ENCODE measurements around the gene TCERG1L.

Gene TCERG1L

DNA sequence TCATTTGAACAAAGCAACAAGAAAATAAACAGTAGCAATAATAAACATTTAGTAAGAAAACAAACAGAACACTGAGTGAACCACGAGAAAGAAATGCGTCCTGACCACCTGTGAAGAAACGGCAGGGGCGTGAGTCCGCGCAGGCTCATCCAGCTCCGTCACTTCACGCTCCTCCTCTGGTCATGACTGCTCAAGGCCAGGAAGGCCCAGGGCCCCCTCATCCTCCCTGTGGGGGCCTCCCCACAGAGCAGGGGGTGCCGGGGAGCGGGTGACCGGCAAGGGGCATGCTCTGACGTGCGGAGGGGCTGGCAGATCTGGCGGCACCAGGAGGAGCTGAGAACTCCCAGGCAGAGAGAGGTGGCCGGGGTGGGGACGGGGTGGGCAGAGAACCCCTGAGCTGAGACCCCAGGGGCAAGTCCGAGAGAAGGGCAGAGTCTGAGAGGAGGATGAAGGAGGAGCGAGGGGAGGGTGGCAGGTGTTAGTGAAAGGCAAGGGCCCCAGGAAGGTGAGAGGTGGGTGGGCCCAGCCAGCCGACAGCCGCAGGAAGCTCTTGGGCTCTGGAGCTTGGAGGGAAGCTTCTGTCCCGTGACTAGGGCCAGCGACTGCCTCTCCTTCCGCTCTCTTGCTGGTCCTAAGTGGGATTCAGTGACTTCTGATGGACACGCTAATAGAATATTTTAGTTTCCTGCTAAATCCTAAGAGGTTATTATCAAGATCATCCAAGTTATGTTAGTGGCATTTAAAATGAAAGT, 223.9 kb downstream of the TCERG1L start:
- no peak for TF ChIP-seq TAF1 (IDR thresholded peaks at IDR 0.05; ENCODE audit: borderline replicate concordance, insufficient read depth, low read length)
- TF ChIP-seq SIN3A (IDR thresholded peaks at IDR 0.05; ENCODE audit: borderline replicate concordance, insufficient read depth, low read length), result no peak
- no peak for TF ChIP-seq POLR2AphosphoS5 (IDR thresholded peaks at IDR 0.05; ENCODE audit: low read depth, low read length)
- TF ChIP-seq REST (IDR thresholded peaks at IDR 0.05; ENCODE audit: insufficient read depth in 1 of 2, low read depth in 2 of 2, low read length in 2 of 2), result no peak
- TF ChIP-seq FOXP2 (optimal IDR thresholded peaks at IDR 0.05; ENCODE audit: borderline replicate concordance, extremely low read depth, extremely low read length, insufficient read depth), result no peak

DNA sequence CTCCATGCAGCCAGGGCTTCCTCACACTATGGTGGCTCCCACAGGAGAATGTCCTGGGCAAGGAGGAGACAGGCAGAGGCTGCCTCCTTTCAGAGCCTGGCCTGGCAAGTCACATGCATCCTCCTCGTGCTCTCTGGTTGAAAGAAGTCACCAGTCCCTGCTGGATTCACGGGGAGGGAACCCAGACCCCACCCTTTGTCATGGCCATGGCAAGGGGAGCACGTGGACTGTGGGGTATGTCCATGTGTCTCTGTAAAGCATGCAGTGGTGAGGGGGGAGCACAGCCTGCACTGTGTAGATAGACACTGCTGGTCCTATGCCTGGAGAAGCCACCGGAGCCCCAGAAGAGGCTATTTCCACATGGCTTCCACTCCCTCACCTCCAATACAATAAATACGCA, 225.0 kb downstream of the TCERG1L start:
- TF ChIP-seq SIN3A (IDR thresholded peaks at IDR 0.05; ENCODE audit: borderline replicate concordance, insufficient read depth, low read length) (no peak), REST (IDR thresholded peaks at IDR 0.05; ENCODE audit: insufficient read depth in 1 of 2, low read depth in 2 of 2, low read length in 2 of 2) (no peak)

GRCh38 chr10:131086094-131086493, 225.4 kb downstream of the TCERG1L start:
- TF ChIP-seq REST (IDR thresholded peaks at IDR 0.05; ENCODE audit: insufficient read depth in 1 of 2, low read depth in 2 of 2, low read length in 2 of 2), result no peak
- TF ChIP-seq POLR2AphosphoS5 (IDR thresholded peaks at IDR 0.05; ENCODE audit: low read depth, low read length), result no peak
- TF ChIP-seq SIN3A (IDR thresholded peaks at IDR 0.05; ENCODE audit: borderline replicate concordance, insufficient read depth, low read length), result no peak
- TF ChIP-seq FOXP2 (optimal IDR thresholded peaks at IDR 0.05; ENCODE audit: borderline replicate concordance, extremely low read depth, extremely low read length, insufficient read depth), result no peak
- no peak for TF ChIP-seq TAF1 (IDR thresholded peaks at IDR 0.05; ENCODE audit: borderline replicate concordance, insufficient read depth, low read length)

- TF ChIP-seq SIN3A (IDR thresholded peaks at IDR 0.05; ENCODE audit: borderline replicate concordance, insufficient read depth, low read length) (no peak), FOXP2 (optimal IDR thresholded peaks at IDR 0.05; ENCODE audit: borderline replicate concordance, extremely low read depth, extremely low read length, insufficient read depth) (no peak), REST (IDR thresholded peaks at IDR 0.05; ENCODE audit: insufficient read depth in 1 of 2, low read depth in 2 of 2, low read length in 2 of 2) (no peak), TAF1 (IDR thresholded peaks at IDR 0.05; ENCODE audit: borderline replicate concordance, insufficient read depth, low read length) (no peak), POLR2AphosphoS5 (IDR thresholded peaks at IDR 0.05; ENCODE audit: low read depth, low read length) (no peak)
These were observed 226.2 kb downstream of the TCERG1L start for GRCh38 chr10:131085091-131085860.
